Brain microvascular endothelial cell (primary cell): ENCODE results near the gene KIAA1614.

Source experiments
- DNase-seq: peaks from one replicate; pipeline ENCODE4 v3.0.0-alpha.2; 2020
- H3K27ac ChIP-seq: fragments of 250-450 bp; sonication (Bioruptor Pico); 2 replicates; pipeline ENCODE4 v1.5.1; 2020; ENCODE audit warnings: mild to moderate bottlenecking, moderate library complexity
- H3K27me3 ChIP-seq: fragments of 250-450 bp; sonication (Bioruptor Pico); replicated peaks from 2 replicates; pipeline ENCODE4 v1.5.1; 2020; ENCODE audit warnings: mild to moderate bottlenecking
- H3K36me3 ChIP-seq: fragments of 250-450 bp; sonication (Bioruptor Pico); replicated peaks from 2 replicates; pipeline ENCODE4 v1.5.1; 2020; ENCODE audit warnings: mild to moderate bottlenecking
- H3K4me3 ChIP-seq: 2 replicates; pipeline ENCODE4 v1.5.1; 2011; ENCODE audit warnings: low read depth, mild to moderate bottlenecking, control low read depth, low read length, moderate library complexity
- in situ Hi-C: cut with HindIII; loops from 2 replicates; pipeline ENCODE4 v1.10.0; 2017; ENCODE audit warnings: low sequenced_read_pairs, low pct_ligation_motif_present
- TF ChIP-seq, protein P1 (sequence below): IDR thresholded peaks from 2 replicates; pipeline ENCODE4 v1.5.1; 2011; ENCODE audit warnings: low read depth, mild to moderate bottlenecking, moderate library complexity, low read length, control low read depth, inconsistent platforms; ENCODE audit errors: missing control alignments

KIAA1614 gene

DNA sequence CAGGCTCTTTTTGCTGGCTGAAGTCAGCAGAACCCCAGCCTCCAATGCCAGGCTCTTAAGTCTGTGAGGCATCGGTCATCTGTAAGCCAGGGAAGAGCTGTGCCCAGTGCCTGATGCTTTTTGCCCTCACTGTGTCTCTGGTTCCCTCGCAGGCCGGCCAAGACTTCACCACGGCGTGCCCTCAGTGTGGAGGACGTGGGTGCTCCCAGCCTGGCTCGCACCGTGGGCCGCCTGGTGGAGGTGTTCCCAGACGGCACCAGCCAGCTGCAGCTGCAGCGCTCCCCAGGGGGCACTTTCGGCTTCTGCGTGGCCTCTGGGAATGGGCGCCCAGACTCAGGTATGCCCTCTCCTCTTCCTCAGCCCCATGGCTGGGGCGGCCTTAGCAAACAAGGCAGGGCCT lies 32.5 kb downstream of the KIAA1614 start:
- no peak overlapping the region for H3K27ac ChIP-seq
- in situ Hi-C loops = no loop called here
- no peak for DNase-seq
- no peaks in the 10 kb centered on the region for H3K27me3 ChIP-seq
- TF ChIP-seq, protein P1, sequence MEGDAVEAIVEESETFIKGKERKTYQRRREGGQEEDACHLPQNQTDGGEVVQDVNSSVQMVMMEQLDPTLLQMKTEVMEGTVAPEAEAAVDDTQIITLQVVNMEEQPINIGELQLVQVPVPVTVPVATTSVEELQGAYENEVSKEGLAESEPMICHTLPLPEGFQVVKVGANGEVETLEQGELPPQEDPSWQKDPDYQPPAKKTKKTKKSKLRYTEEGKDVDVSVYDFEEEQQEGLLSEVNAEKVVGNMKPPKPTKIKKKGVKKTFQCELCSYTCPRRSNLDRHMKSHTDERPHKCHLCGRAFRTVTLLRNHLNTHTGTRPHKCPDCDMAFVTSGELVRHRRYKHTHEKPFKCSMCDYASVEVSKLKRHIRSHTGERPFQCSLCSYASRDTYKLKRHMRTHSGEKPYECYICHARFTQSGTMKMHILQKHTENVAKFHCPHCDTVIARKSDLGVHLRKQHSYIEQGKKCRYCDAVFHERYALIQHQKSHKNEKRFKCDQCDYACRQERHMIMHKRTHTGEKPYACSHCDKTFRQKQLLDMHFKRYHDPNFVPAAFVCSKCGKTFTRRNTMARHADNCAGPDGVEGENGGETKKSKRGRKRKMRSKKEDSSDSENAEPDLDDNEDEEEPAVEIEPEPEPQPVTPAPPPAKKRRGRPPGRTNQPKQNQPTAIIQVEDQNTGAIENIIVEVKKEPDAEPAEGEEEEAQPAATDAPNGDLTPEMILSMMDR = no peak
- no peaks in the 10 kb centered on the region for H3K36me3 ChIP-seq
- H3K4me3 ChIP-seq = no peak overlapping the region

DNA sequence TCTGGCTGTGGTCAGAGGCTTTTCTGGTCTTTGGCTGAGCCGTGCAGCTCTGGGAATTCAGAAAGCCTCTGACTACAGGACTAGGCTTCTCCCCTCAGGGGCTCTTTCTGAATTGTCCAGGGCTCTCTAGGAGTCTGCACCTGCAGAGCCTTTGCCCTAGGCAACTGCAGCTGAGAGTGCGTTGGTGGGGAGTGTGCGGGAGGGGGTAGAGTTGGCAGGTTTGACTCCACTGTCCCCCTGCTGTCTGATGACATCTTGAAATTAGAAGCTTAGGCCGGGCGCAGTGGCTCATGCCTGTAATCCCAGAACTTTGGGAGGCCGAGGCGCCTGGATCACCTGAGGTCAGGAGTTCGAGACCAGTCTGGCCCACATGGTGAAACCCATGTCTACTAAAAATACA lies 32.9 kb downstream of the KIAA1614 start:
- H3K36me3 ChIP-seq = no peaks in the 10 kb centered on the region
- in situ Hi-C loops = no loop called here
- H3K27me3 ChIP-seq = no peaks in the 10 kb centered on the region
- TF ChIP-seq, protein P1 = no peak
- H3K4me3 ChIP-seq = no peak overlapping the region
- H3K27ac ChIP-seq = no peak overlapping the region
- no peak for DNase-seq

DNA sequence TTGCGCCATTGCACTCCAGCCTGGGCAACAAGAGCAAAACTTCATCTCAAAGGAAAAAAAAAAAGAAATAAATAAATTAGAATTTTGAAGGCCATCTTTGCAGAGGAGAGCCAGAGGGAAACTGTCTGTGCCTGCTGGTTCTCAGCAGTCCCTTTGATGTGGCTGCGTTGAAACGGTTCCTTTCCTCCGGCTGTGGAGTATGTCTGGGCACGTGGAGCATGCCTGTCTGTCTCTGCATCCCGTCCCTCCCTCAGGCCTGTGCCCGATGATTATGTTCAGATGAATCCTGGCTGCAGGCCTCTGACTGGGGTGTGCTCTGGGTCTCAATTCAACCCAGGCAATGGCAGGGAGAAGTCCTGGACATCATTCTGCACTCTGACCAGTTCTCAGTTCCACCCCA lies 33.4 kb downstream of the KIAA1614 start:
- no peak overlapping the region for H3K4me3 ChIP-seq
- H3K27me3 ChIP-seq = no peaks in the 10 kb centered on the region
- no peaks in the 10 kb centered on the region for H3K36me3 ChIP-seq
- TF ChIP-seq, protein P1 = no peak
- no peak for DNase-seq
- no peak overlapping the region for H3K27ac ChIP-seq
- in situ Hi-C loops = no loop called here

DNA sequence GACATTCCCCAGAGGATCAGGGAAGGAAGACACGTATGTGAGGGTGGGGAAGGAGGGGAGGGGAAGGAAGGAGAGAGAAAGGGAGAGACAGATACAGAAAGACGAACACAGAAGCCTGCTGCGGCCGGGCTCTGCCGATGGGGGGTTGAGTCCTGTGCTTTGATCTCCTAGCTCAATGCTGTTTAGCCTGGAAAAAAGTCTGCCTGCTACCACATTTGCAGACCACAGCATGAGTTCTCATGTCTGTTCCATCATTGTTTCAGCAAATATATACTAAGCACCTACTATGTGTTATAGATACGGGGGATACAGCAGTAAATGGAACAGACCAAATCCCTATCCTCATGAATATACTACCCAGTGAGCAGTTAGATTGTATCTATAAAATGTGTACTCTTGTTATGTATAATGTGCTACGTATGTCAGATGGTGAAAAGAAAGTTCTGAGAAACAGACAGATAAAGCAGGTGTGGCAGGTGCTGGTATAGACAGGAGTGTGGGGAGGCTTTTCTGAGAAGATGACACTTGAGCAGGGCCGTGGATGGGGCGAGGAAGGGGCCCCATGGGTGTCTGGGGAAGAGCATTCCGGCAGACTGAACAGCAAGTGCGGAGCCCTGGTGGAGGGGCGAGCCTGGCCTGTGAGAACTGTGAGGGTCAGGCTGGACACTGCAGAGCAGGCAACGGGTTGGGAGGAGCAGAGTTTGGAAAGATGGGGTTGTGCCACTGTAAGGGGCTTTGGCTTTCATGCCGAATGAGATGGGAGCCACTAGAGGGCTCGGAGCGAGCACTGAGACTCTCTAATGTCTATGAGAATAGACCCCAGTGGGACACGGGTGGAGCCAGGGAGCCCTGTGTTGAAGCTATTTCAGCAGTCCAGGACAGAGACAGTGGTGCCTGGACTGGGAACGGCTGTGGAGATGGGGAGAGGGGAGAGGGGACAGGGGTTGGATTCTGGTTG lies 34.1 kb downstream of the KIAA1614 start:
- TF ChIP-seq, protein P1 = no peak
- no peak overlapping the region for H3K27ac ChIP-seq
- H3K27me3 ChIP-seq = no peaks in the 10 kb centered on the region
- H3K4me3 ChIP-seq = no peak overlapping the region
- no peak for DNase-seq
- H3K36me3 ChIP-seq = no peaks in the 10 kb centered on the region
- in situ Hi-C loops = no loop called here

DNA sequence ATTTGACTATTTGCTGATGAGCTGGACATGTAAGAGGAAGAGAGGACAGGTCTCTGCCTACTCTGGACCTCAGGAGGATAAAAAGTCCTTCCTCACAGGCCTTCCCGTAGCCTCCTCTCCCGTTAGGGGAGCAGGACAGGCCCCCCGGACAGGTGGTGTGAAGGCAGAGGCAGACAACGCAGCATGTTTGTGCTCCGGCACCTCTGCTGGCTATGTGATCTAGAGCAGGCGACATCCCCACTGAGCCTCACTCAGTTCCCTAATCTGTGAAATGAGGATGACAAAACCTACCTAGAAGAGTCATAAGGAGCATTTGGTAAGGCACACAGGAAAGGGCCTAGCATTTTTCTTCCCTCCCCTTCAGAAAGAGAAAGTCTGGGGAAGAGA lies 34.8 kb downstream of the KIAA1614 start:
- DNase-seq = no peak
- Histone ChIP-seq H3K27me3 (no peaks in the 10 kb centered on the region), H3K36me3 (no peaks in the 10 kb centered on the region), H3K27ac (no peak overlapping the region), H3K4me3 (no peak overlapping the region)
- in situ Hi-C loops = no loop called here
- TF ChIP-seq, protein P1 = no peak
